GM12878 (cell line): ENCODE data around the gene ATP2A2. TPM values are rescaled to one million over a fixed set of nuclear protein-coding genes. Genes with fewer than 3 reads are reported as not detected.

ENCODE experiments used
- CBX5 ChIP-seq: sonication (generic); IDR thresholded peaks from 2 replicates; pipeline ENCODE4 v1.6.1; 2016; ENCODE audit warnings: low read depth, moderate library complexity, mild to moderate bottlenecking, inconsistent platforms
- CEBPZ ChIP-seq: fragments of 150-350 bp; IDR thresholded peaks from 2 replicates; pipeline ENCODE4 v1.6.1; 2016; ENCODE audit warnings: low read depth, low read length
- CHD2 ChIP-seq: IDR thresholded peaks from 2 replicates; pipeline ENCODE4 v1.6.1; 2011; ENCODE audit warnings: low read depth, low read length, improper control_type of control experiment, borderline replicate concordance
- CREB1 ChIP-seq: IDR thresholded peaks from 2 replicates; pipeline ENCODE4 v1.6.1; 2012; ENCODE audit warnings: low read depth, mild to moderate bottlenecking, inconsistent platforms
- CREM ChIP-seq: IDR thresholded peaks from 2 replicates; pipeline ENCODE4 v1.6.1; 2014; ENCODE audit warnings: antibody characterized with exemption, low read depth
- E2F8 ChIP-seq: fragments of 450-650 bp; IDR thresholded peaks from 2 replicates; pipeline ENCODE4 v1.6.1; 2018; ENCODE audit warnings: mild to moderate bottlenecking, low read depth, moderate library complexity; ENCODE audit not compliant: partially characterized antibody
- EGR1 ChIP-seq, 2 experiments: IDR thresholded peaks; 1 replicate in 1 of 2; 2 replicates in 1 of 2; pipeline ENCODE4 v1.6.1; 2011 to 2012; ENCODE audit warnings: low read depth in 2 of 2, low read length in 2 of 2, borderline replicate concordance in 1 of 2, mild to moderate bottlenecking in 1 of 2, moderate library complexity in 1 of 2
- GATAD2B ChIP-seq: fragments of 450-650 bp; conservative IDR thresholded peaks from 2 replicates; pipeline ENCODE4 v1.6.1; 2017; ENCODE audit warnings: low read depth, mild to moderate bottlenecking, moderate library complexity
- MEF2A ChIP-seq: IDR thresholded peaks from 2 replicates; pipeline ENCODE4 v1.6.1; 2011; ENCODE audit warnings: low read depth, mild to moderate bottlenecking, low read length, moderate library complexity; ENCODE audit not compliant: insufficient read depth
- MTA3 ChIP-seq: IDR thresholded peaks from 2 replicates; pipeline ENCODE4 v1.6.1; 2012; ENCODE audit warnings: low read length, inconsistent platforms, borderline replicate concordance
- MXI1 ChIP-seq: fragments of 150-350 bp; IDR thresholded peaks from 2 replicates; pipeline ENCODE4 v1.6.1; 2011; ENCODE audit warnings: low read depth, mild to moderate bottlenecking, inconsistent platforms, low read length, improper control_type of control experiment
- NFYA ChIP-seq: IDR thresholded peaks from 2 replicates; pipeline ENCODE4 v1.6.1; 2011; ENCODE audit warnings: low read depth, mild to moderate bottlenecking, low read length, improper control_type of control experiment, borderline replicate concordance
- PML ChIP-seq: IDR thresholded peaks from 2 replicates; pipeline ENCODE4 v1.6.1; 2012; ENCODE audit warnings: low read length, inconsistent platforms
- POLR2AphosphoS2 ChIP-seq: IDR thresholded peaks from 2 replicates; pipeline ENCODE4 v1.6.1; 2011; ENCODE audit warnings: low read depth, mild to moderate bottlenecking, low read length, improper control_type of control experiment, moderate library complexity
- RUNX3 ChIP-seq: IDR thresholded peaks from 2 replicates; pipeline ENCODE4 v1.6.1; 2012; ENCODE audit warnings: low read length, inconsistent platforms
- SIN3A ChIP-seq: IDR thresholded peaks from 2 replicates; pipeline ENCODE4 v1.6.1; 2012; ENCODE audit warnings: low read depth, low read length, improper control_type of control experiment
- SMAD5 ChIP-seq: IDR thresholded peaks from 2 replicates; pipeline ENCODE4 v1.6.1; 2016; ENCODE audit warnings: antibody characterized with exemption, low read depth
- USF1 ChIP-seq: IDR thresholded peaks from 2 replicates; pipeline ENCODE4 v1.6.1; 2011; ENCODE audit warnings: borderline replicate concordance, low read depth, mild to moderate bottlenecking, moderate library complexity, mixed read lengths, low read length; ENCODE audit not compliant: insufficient read depth; ENCODE audit errors: extremely low read length
- YY1 ChIP-seq: IDR thresholded peaks from 2 replicates; pipeline ENCODE4 v1.6.1; 2011; ENCODE audit warnings: low read depth, mild to moderate bottlenecking, low read length
- ZBTB11 ChIP-seq: fragments of 450-650 bp; formaldehyde crosslinking; IDR thresholded peaks from 2 replicates; pipeline ENCODE4 v1.5.0; 2022; ENCODE audit warnings: mild to moderate bottlenecking, missing genetic modification characterization
- ZZZ3 ChIP-seq: IDR thresholded peaks from 2 replicates; pipeline ENCODE4 v1.6.1; 2011; ENCODE audit warnings: low read depth; ENCODE audit not compliant: control insufficient read depth, insufficient read length
- polyA plus RNA-seq, 11 experiments: library from polyadenylated mRNA; depleted of rRNA in 4 of 11; unstranded in 6 of 11; stranded (reverse) in 5 of 11; fragments of >200 nt; fragmentation: Nextera tagmentation in 4 of 11; fragmentation: Illumina TruSeq in 1 of 11; extraction: Ambion mirVana in 4 of 11; extraction: Trizol in 1 of 11; gene quantifications; 1 replicate in 1 of 11; 2 replicates in 10 of 11; pipeline versions ENCODE4 v1.2.1 to v1.2.3, GENCODE V29; 2011 to 2016; ENCODE audit warnings: inconsistent platforms in 2 of 11, missing spikeins in 2 of 11, low read depth in 1 of 11
- total RNA-seq, 4 experiments: library from RNA; depleted of rRNA in 3 of 4; stranded (reverse); fragments of >200 nt in 3 of 4; fragmentation: Illumina TruSeq in 1 of 4; extraction: Trizol in 1 of 4; gene quantifications; 2 replicates each; pipeline versions ENCODE4 v1.2.1 to v1.2.3, GENCODE V29; 2013 to 2021

ATP2A2 gene
- total and polyA plus RNA-seq, 10 of the 15 experiments (the other 5 are each of a cell fraction or from before 2014, with no cell fraction given): 3.7 to 133 (median 34.4) TPM

DNA sequence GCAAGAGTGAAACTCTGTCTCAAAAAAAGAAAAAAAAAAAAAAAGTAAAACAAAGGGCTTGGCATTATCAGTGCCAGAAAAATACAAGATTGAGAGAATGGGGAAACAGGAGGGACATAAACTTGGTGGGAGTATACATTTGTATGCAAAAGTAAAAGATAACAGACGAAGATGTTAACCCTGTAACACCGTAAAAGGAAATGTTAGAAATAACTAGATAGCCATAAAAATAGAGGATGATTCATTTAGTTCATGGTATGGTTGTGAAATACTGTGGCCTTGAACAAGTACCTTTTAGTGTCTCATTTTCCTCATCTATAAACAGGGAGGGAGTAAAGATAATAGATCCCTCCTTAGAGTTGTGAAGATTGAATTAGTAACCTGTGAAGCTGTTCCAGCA is 33.3 kb downstream of the ATP2A2 start (continued):
- TF ChIP-seq CEBPZ (no peak), ZBTB11 (CRISPR knock-in tag) (no peak), SIN3A (no peak), RUNX3 (peak; percentile 59; the same call in 1 of the 2 replicates), MXI1 (no peak), MEF2A (peak; percentile 93), MTA3 (no peak), PML (peak; percentile 43; the same call in 1 of the 2 replicates), YY1 (no peak), EGR1 (IDR thresholded peaks at IDR 0.05; ENCODE audit: borderline replicate concordance in 1 of 2, low read depth in 2 of 2, low read length in 2 of 2) (no peak), CHD2 (no peak), CREM (peak; percentile 41; the same call in 1 of the 2 replicates), ZZZ3 (no peak), USF1 (no peak), GATAD2B (no peak), POLR2AphosphoS2 (no peak), CREB1 (0 out of 2 replicates have a peak, but pooled peaks have one; percentile 22), CBX5 (0 out of 2 replicates have a peak, but pooled peaks have one; percentile 37), NFYA (no peak), SMAD5 (no peak), E2F8 (no peak)
